MM.1S (cell line): ENCODE measurements around the gene SEPTIN8.

Source experiments
- CTCF ChIP-seq: fragments of 300-600 bp; sonication (generic); IDR thresholded peaks from 2 replicates; pipeline ENCODE4 v1.5.1; 2016; ENCODE audit warnings: antibody characterized with exemption, low read length, mixed read lengths
- EZH2 ChIP-seq: fragments of 300-600 bp; sonication (generic); optimal IDR thresholded peaks from 2 replicates; pipeline ENCODE3; 2017; ENCODE audit warnings: low read depth, mild to moderate bottlenecking, antibody characterized with exemption, low read length, mixed read lengths

DNA sequence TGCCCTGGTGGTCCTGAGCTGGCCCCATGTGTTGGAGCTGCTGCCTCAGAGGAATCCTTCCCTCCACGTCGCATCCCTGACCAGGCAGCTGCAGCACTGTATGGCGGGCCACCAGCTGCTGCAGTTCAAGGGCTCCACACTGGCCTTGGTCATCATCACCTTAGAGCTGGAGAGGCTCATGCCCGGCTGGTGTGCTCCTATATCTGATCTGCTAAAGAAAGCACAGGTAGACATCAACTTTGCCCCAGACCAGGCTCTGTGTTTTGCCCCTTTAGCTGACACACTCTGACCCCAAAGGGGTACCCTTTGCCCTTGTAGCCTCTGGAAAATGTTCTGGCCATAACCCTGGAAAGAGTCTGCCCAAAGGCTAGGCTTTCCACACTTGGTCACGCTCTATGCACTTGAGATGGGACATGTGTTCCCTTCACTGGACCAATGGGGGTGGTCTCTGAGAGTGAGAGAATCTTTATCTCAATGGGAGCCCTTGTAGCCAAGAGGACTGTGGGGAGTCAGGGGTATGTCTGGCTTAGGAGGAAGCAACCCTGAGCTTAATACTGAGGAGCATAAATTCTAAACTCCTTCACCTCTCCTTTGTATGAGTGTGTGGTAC, 25.0 kb downstream of the SEPTIN8 start:
- no peak for TF ChIP-seq EZH2
- TF ChIP-seq CTCF = no peak
